Smooth muscle cell of the brain vasculature (primary cell): Measurements from ENCODE around the gene ANKHD1.
"Not testable (repeated sequence)": the region's sequence is repeated elsewhere in the genome, so short reads cannot be mapped to it uniquely, and the experiment has no call there.

ENCODE experiments used
- DNase-seq: peaks from one replicate; pipeline ENCODE4 v3.0.0-alpha.2; 2012; ENCODE audit warnings: low read depth, low spot score

ANKHD1 gene

DNA sequence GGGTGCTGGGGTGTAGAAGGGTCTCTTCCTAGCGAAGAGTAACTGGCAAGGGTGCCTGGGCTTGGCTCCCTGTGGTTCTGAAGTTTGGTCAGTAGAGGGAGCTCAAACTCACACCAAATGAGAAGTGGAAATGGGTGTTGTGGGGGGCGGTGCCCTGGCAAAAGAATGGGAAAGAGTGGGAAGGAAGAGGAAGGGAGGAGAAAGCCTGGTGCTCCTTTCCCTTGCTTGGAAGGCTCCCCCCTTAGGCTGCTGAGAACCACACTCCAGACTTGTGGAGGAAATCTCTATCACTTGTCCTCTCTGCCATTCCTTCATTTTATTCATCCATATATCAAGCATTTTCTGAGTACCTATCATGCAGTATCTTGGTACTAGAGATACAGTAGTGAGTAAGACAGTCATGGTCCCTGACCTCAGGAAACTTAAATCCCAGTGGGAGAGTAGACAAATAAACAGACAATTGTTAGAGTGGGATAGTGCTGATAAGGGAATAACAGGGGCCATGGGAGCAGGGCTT lies 28.6 kb upstream of the ANKHD1 start:
- DNase-seq: peak; percentile 37

DNA sequence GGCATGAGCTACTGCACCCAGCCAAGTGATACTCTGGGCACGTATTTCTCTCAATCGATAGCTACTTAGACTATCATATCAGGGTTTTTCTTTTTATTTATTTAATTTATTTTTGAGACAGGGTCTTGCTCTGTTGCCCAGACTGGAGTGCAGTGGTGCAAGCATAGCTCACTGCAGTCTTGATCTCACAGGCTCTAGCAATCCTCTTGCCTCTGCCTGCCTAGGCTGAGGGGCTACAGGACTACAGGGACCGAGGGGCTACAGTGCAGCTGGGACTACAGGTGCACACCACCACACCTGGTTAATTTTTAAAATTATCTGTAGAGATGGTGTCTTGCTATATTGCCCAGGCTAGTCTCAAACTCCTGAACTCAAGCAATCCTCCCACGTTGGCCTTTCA lies 20.3 kb upstream of the ANKHD1 start:
- DNase-seq: no peak

DNA sequence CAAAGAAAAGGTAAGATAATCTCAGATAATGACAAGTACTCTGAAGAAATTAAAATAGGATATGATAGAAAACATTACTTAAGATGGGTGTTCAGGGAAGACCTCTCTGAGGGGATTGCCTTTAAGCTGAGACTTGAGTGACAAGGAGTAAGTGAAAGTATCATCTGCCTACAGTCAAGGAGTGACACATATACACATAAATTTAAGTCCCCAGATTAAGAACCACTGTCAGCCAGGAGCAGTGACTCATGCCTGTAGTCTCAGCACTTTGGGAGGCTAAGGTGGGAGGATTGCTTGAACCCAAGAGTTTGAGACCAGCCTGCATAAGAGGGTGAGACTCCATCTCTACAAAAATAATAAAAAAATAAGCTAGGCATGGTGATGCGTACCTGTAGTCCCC lies 19.7 kb upstream of the ANKHD1 start:
- DNase-seq: no peak

DNA sequence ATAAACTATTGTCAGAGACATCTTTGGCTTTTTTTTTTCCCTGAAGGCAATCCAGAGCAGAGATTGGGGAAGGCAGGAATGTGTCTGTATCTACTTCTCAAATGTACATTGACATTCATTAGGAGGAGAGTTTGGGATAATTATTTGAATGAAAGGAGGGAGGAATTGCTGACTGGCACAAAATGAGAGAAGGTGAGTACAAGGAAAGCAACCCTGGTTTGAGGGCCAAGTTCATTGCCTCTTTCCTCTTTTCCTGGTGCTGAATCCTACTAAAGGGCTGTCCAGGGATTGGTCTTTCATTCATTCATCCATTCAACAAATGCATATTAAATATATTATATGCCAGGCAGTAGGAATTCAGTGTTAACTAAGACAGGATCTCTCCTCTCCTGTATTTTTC lies 18.8 kb upstream of the ANKHD1 start:
- DNase-seq: no peak

DNA sequence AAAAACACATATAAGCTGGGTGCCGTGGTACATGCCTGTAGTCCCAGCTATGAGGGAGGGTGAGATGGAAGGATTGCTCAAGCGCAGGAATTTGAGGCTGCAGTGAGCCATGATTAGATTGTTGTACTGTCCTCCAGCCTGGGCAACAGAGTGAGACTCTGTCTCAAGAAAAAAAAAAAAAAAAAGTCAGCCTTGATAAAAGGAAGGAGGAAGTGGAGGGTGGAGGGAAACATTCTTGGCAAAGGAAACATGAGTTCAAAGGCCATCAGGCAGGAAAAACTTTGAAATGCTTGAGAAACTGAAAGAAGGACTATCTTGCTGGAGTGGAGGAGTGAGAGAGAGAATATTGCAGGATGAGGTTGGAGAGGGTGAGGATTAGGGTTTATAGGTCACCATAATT lies 18.3 kb upstream of the ANKHD1 start:
- DNase-seq: no peak

DNA sequence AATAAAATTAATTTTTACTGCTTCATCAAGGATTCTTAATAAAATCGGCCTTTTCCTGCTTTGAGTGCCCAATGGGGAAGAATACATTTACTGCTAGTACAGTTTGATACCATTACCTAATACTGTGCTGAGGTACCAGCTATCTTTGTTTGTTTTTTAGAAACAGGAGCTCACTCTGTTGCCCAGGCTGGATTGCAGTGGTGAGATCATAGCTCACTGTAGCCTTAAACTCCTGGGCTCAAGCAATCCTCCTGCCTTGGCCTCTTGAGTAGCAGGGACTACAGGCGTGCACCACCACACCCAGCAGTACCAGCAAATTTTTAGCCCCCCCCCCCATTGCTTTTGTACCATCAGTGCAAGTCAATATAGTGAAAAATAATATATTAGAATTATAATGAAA lies 13.6 kb upstream of the ANKHD1 start:
- DNase-seq: no peak

DNA sequence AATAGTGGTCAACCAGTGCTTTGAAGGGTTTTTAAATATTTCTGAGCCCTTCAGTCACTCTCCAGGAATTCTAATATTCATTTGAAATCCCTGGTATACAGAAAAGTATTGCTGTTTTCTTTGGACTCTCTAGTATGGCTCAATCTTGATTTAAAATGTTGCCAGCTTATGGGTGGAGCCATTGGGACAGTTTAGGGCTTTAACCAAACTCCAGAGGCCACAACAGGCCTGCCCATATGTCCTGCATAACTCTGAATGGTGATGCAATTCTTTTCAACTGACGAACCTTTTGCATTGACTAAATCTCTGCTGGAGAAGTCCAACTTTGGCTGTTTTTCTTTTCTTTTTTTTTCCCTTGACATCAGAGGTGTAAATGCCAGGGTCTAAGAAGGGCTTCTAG lies 10.3 kb upstream of the ANKHD1 start:
- DNase-seq: no peak

DNA sequence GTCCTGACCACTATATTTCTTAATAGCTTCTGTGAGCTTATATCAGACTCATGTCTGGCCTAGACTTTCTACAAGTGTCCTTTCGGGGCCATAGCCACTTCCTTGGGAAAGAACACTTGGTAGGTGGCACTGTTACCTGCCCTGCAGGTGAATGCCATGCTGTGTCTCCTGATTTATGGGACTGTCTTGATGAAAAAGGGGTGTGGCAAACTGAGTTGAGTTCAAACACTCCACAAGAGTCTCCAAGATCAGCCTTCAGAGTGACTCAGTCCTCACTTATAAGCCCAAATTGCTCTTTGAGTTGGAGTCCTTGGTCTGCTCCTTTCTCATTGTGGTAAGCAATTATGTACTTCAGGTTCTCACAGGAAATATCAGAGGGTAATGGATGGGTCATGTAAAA lies 9.9 kb upstream of the ANKHD1 start:
- DNase-seq: no peak

DNA sequence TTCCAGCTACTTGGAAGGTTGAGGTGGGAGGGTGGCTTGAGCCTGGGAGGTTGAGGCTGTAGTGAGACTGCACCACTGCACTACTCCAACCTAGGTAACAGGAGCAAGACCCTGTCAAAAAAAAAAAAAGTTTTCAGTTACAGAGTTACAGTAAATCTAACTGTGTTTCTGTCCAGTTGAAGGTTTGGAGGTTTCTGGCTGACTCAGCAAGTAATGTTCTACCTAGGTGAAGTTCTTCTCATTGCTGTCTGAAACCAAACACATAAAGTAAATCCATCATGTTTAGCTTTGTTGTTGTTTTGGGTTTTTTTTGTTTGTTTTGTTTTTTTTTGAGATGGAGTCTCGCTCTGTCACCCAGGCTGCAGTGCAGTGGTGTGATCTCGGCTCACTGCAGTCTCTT lies 7.9 kb upstream of the ANKHD1 start:
- DNase-seq: no peak

DNA sequence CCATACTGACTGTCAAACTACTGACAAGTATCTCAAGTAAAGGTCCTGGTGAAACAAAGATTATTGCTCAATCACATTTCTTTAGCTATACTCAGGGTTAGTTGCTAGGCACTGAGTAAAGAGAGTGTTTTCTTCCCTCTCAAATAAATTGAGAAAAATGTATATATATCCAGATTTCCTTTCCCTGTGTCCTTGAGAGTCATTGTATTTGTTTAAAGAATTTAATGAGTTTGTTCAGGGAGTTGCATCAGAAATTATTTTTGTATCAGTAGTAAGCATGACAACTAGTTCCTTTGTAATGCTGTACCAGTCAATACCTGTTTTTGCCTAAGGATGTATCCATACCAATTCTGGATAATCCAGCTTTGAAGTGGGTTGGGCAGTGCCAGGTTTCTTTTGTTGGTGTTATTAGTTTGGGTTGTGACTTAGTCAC lies 3.2 kb upstream of the ANKHD1 start:
- no peak for DNase-seq

DNA sequence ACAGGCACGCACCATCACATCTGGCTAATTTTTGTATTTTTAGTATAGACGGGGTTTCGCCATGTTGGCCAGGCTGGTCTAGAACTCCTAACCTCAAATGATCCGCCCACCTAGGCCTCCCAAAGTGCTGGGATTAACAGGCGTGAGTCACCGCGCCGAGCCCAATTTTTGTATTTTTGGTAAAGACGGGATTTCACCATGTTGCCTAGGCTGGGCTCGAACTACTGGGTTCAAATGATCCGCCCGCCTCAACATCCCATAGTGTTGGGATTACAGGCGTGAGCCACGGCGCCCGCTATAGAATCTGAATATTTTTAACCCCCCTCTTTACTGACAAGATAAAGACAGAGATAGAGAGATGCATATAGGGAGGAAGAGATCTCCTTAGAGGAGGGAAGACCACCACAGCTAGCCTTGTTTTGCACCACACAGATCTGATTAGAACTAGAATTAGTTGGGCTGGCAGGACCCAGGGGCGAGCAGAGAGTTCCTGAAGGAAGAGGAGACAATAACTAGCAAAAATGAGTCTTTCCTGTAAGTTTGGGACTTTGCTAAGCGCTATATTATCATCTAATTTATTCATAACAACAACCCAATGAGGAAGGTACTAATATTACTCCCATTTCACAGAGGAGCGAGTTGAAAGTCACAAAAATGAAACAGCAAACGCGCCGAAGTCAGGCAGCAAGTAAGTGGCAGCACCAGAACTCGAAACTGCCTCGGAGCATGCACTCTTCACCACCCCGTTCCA lies 1.5 kb upstream of the ANKHD1 start:
- no peak for DNase-seq

DNA sequence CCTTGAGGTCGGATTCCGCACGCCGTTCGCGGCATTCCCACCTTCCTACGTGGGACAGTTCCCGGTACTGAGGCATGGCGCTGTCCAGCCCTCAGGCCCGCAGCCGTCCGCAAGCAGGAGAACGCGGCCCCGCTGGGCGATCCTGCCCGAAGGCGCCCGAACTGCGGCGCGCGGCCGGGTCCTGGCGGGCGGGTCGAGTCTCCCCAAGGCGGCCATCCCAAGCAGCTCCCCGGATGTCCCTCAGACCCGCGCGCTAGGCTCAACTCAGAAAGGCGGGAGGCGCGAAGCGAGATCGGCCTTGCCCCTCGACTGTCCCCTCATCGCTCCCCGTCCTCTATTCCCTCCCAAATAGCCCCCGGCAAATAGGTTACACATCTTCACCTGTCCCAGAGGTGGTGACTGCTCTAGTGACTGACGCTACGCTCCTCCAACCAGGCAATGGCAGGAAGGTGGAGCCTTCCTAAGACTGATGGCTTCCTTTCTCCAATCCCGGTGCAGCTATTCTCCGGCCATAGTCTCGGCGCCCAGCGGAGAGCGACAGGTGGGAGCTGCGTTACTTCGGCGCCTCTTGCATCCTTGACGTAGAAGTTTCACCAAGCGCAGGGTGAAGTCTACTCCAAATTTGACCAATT lies 787 bp upstream of the ANKHD1 start:
- DNase-seq: peak; percentile 94

DNA sequence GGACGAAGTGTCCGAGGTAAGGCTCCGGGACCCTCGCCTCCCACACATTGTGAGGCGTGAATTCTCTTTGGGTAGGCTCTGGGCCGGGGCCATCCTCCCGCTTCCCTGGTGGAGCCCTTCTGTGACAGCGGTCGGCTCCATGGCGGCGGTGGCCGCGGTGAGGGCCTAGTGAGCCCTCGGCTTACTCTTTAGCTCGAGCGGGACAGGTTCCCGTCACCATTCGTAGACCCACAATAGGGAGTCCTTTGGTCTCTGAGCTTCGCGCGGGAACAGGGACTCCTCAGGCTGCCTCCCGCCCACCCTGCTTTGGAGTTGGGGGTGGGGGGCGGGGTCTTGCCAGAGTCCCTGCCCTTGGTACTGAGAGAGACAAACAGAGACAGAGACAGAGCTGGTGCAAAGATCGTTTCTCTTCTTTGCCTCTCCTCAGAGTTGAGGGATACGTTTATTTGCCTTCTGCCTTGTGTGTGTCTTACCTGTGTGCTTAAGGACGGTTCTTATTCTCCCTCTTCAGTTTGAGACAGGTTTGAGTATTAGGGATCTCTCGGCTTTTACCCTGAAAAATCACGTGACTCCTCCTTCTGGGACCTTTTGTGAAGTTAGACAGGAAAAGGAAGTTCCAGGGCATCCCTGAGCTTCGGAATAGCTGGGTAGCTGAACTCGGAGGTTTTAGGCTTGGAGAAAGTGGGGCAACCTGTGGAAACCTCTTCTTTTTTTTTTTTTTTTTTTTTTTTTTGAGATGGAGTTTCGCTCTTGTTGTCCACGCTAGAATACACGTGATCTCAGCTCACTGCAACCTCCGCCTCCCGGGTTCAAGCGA lies 833 bp downstream of the ANKHD1 start:
- no peak for DNase-seq

DNA sequence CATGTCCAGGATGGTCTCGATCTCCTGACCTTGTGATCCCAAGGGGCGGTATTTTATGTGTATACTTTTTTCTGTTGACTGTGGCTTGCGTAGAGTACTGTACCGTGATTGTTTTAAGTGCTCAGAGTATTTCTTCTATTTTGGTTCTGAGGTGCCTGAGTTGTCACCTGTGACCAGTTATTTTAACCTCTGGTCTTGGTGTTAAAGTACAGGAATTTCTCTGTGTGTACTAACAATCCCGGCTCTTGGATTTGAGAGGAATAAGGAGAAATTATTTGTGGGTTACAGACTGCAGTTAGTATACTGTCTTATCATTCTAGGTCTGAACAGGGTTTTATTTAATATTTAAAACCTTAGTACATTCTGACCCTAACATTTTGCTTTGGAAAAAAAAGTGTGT lies 2.0 kb downstream of the ANKHD1 start:
- DNase-seq: no peak

DNA sequence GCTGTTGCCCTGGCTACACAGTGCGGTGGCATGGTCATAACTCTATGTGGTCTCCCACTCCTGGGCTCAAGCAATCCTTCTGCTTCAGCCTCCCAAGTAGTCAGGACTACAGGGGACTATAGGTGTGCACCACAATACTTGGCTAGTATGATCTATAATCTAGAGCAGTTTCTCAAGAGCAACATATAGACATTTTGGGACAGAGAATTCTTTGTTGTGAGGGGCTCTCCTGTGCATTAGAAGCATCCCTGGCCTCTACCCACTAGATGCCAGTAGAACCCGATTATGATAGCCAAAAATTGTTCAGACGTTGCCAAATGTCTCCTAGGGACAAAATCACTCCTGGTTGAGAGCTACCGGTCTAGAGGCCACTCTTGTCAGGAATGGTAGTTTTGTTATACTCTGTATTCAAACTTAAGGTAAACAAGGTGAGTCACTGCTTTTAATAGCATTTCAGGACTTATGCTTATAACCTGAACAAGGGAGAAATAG lies 7.2 kb downstream of the ANKHD1 start:
- no peak for DNase-seq

DNA sequence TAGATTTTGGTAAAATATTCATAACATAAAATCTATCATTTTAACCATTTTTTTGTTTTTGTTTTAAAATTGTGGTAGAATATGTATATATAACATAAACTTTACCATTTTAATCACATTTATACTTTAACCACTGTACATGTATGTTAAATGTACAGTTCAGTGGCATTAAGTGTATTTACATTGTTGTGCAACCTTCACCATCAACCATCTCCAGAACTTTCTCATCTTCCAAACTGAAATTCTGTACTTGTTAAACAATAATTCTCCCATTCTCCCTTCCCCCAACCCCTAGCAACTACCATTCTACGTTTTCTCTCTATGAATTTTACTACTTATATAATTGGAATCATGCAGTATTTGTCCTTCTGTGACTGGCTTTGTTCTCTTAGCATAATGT lies 11.6 kb downstream of the ANKHD1 start:
- no peak for DNase-seq

DNA sequence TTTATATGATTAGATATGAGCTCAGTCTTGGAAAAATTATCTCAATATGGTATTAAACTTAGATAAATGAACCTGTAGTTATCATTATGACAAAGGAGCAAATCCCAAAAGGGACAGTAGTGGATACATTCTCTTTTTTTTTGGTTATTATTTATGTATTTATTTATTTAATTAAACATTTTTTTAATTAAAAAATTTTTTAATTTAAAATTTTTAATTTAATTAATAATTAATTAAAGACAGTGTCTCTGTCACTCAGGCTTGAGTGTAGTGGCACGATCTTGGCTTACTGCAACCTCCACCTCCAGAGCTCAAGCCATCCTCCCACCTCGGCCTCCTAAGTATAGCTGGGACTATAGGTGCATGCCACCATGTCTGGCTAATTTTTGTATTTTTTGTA lies 15.6 kb downstream of the ANKHD1 start:
- no peak for DNase-seq

DNA sequence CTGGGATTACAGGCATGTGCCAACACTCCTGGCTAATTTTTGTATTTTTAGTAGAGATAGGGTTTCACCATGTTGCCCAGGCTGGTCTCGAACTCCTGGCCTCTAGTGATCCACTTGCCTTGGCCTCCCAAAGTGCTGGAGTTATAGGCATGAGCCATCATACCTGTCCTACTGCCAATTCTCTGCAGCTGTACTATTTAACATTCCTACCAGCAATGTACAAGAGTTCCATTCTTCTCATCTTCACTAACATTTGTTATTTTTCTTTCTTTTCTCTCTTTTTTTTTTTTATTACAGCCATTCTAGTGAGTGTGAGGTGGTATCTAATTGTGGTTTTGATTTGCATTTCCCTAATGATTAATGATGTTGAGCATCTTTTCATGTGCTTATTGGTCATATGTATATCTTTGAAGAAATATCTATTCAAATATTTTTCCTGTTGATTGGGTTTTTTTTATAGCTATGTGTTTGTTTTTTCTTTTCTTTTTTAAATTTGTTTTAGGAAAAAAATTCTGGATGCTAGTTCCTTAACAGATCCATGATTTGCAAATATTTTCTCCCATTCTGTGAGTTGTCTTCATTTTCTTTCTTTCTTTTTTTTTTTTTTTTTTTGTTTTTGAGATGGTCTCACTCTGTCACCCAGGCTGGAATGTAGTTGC lies 17.4 kb downstream of the ANKHD1 start:
- DNase-seq: no peak

DNA sequence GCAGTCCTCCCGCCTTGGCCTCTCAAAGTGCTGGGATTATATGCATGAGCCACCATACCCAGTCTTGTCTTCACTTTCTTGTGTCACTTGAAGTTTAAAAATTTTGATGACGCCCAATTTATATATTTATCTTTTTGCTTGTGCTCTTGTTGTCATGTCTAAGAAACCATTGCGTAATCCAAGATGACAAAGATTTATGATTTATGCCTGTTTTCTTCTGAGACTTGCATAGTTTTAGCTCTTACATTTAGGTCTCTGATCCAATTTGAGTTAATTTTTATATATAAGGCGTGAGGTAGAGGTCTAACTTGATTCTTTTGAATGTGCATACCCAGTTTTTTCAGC lies 18.6 kb downstream of the ANKHD1 start:
- no peak for DNase-seq

DNA sequence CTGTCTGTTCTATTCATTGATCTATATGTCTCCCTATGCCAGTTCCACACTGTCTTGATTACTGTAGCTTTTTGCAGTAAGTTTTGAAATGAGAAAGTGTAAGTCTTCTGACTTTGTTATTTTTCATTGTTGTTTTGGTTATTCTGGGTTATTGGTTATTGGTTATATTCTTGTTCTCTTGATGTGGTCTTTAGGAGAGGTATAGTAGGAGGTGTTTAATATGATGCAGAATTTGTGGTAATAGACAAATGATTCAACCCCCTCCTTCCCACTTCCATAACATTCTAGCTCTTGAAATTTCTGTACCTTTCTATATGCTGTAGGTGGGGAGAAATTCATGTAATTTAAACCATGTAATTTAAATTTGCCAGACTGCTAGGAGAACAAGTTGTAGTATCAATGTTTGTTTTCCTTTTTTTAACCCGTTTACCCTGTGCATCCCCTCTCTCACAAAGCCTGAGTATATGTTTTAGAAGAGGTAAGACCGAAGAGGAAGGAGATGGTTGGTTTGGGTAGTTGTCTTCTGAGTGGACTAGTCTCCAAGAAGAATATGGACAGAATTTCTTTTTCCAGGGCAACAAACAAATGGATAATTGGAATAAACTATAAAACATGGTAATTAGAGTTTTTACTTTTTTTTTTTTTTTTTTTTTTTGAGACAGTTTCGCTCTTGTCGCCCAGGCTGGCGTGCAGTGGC lies 19.2 kb downstream of the ANKHD1 start:
- DNase-seq: no peak

DNA sequence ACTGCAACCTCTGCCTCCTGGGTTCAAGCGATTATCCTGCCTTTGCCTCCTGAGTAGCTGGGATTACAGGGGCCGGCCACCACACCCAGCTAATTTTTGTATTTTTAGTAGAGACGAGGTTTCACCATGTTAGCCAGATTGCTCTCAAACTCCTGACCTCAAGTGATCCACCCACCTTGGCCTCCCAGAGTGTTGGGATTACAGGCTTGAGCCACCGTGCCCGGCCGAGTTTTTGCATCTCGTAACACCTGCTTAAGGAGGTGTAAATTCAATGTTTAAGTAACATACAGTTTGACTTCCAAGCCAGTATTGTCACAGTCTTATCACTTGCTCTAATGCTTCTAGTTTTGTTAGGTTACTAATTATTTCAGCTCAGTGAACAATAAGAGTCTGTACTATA lies 19.7 kb downstream of the ANKHD1 start:
- not testable (repeated sequence) for DNase-seq
